Stimulated activated naive B cell treated with anti-CD40 and anti-IgM and Interleukin-4, amounts not matched to agents 10 μg/mL and 1 μg/mL and 100 μg/mL, for 72 hours (primary cell): ENCODE data around the gene POLR1A.

Experiments used
- ATAC-seq, 2 donors: fragments of 150-1000 bp; cut with Tn5 transposase; replicated peaks; 2 replicates each; pipeline ENCODE4 v1.10.0; 2021; ENCODE audit warnings: moderate library complexity in 1 of 2
- DNase-seq: peaks from one replicate; pipeline ENCODE4 v3.0.0; 2021
- H3K27ac Mint-ChIP-seq: one replicate; pipeline ENCODE4 v1.8.0; 2022; ENCODE audit warnings: mild to moderate bottlenecking, mixed read lengths
- H3K27me3 Mint-ChIP-seq, 2 donors: one replicate each; pipeline ENCODE4 v1.8.0; 2022; ENCODE audit warnings: mixed read lengths in 2 of 2
- H3K36me3 Mint-ChIP-seq, 2 donors: one replicate each; pipeline ENCODE4 v1.8.0; 2022; ENCODE audit warnings: mixed read lengths in 2 of 2, mild to moderate bottlenecking in 1 of 2
- H3K4me1 Mint-ChIP-seq, 2 donors: one replicate each; pipeline ENCODE4 v1.8.0; 2022; ENCODE audit warnings: mixed read lengths in 2 of 2, mild to moderate bottlenecking in 1 of 2
- H3K4me3 Mint-ChIP-seq, 2 donors: one replicate each; pipeline ENCODE4 v1.8.0; 2022; ENCODE audit warnings: mild to moderate bottlenecking in 2 of 2, mixed read lengths in 2 of 2, moderate library complexity in 1 of 2
- H3K9me3 Mint-ChIP-seq, 2 donors: one replicate each; pipeline ENCODE4 v1.8.0; 2022; ENCODE audit warnings: mixed read lengths in 2 of 2, mild to moderate bottlenecking in 1 of 2

The POLR1A gene

DNA sequence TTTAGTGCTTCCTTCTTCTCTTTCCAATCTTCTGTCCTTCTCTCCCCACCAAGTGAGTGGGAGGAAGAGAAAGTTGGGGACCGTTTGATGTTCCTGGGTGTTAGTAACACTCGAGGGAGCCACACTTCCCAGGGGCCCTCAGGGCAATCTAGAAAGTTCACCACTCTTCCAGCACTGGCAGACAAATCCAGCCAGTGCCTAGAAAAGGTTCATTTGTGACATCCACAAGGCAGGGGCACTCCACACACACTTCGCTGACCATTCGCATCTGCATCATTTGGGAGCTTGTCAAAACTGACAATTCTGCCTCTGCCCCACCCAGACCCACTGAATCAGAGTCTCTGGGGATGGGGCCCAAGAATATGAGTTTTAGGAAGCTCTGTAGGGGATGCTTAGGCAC lies 130.1 kb downstream of the POLR1A start:
- no peak overlapping the region for H3K27ac Mint-ChIP-seq
- H3K27me3 Mint-ChIP-seq, result no peaks in the 10 kb centered on the region
- peaks cover 7% of the 10 kb centered on the region in 2 donors for H3K9me3 Mint-ChIP-seq
- H3K4me3 Mint-ChIP-seq, result no peak overlapping the region
- DNase-seq, result no peak
- ATAC-seq, result no peak
- H3K36me3 Mint-ChIP-seq, result peaks cover 4 to 6% of the 10 kb centered on the region in 2 donors
- peaks cover 15 to 24% of the 10 kb centered on the region in 2 donors for H3K4me1 Mint-ChIP-seq

DNA sequence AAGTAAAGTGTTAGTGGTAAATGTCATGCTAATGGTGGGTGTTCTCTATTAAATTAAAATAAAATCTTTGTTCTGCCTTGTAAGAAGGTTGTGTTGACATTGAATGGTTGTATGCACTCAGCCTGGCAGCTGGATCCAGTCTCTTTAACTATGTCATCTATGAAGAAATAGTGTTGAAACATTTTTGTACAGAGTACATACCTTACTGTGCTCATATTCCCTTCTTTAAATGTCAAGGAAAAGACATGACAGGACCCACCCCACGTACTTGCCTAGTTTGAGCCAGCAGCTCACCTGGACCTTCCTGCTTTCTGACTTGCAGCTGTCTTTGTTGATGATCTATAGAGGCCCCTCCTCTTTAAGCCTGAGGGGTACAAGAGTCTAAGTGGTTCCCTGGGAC lies 131.3 kb downstream of the POLR1A start:
- H3K4me1 Mint-ChIP-seq, result peaks cover 7 to 12% of the 10 kb centered on the region in 2 donors
- no peaks in the 10 kb centered on the region for H3K27me3 Mint-ChIP-seq
- peaks cover 4 to 6% of the 10 kb centered on the region in 2 donors for H3K36me3 Mint-ChIP-seq

DNA sequence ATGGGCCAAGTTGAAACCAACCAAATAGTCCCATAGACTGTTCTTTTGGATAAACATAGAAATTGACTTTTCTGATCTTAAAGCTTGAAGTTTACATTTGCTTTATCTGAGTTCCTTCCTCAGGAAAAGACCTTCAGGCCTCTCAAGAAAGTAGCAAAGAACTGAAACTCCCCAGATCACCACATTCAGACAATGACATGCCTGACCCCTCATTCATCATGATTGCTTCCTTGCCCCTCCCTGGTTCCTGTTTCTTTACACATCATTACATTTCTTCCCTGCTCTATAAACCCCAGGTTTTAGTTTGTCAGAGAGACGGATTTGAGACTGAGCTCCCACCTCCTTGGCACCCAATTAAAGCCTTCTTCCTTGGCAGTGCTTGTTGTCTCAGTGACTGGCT lies 133.3 kb downstream of the POLR1A start:
- ATAC-seq (no peak), DNase-seq (no peak)
- peaks cover 4 to 6% of the 10 kb centered on the region in 2 donors for H3K36me3 Mint-ChIP-seq
- H3K27ac Mint-ChIP-seq, result no peak overlapping the region
- H3K4me3 Mint-ChIP-seq, result no peak overlapping the region
- peaks cover 7 to 9% of the 10 kb centered on the region in 2 donors for H3K9me3 Mint-ChIP-seq
- H3K27me3 Mint-ChIP-seq, result no peaks in the 10 kb centered on the region
- H3K4me1 Mint-ChIP-seq, result peaks cover 4 to 5% of the 10 kb centered on the region in 2 donors

More for the DNA sequence above, 131.3 kb downstream of the POLR1A start:
- Mint-ChIP-seq H3K9me3 (peaks cover 7 to 9% of the 10 kb centered on the region in 2 donors), H3K27ac (no peak overlapping the region), H3K4me3 (no peak overlapping the region)
- ATAC-seq (no peak), DNase-seq (no peak)

DNA sequence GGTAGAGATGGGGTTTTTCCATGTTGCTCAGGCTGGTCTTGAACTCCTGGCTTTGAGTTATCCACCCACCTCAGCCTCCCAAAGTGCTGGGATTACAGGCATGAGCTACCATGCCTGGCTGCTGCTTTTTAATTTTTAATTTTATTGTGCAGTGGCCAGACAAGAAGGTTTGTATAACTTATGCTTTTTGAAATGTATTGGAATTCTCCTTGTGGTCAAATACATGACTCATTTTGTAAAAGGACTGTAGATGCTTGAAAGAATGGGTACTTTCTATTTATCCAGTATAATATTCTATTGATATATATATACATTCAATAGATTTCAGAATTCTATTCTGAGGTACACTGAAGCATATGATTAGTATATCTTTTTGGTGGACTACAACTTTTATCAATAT lies 134.3 kb downstream of the POLR1A start:
- no peak overlapping the region for H3K4me3 Mint-ChIP-seq
- peaks cover 4 to 5% of the 10 kb centered on the region in 2 donors for H3K4me1 Mint-ChIP-seq
- peaks cover 7 to 9% of the 10 kb centered on the region in 2 donors for H3K9me3 Mint-ChIP-seq
- H3K27me3 Mint-ChIP-seq, result no peaks in the 10 kb centered on the region
- no peak overlapping the region for H3K27ac Mint-ChIP-seq
- ATAC-seq (no peak), DNase-seq (no peak)
- peaks cover 4 to 6% of the 10 kb centered on the region in 2 donors for H3K36me3 Mint-ChIP-seq
